Measurements from ENCODE around the gene SH3RF3.

Gene SH3RF3

GRCh38 chr2:109454765-109455394, 325.9 kb downstream of the SH3RF3 start:
- DNase-seq (ENCODE audit: low spot score) = no peak

GRCh38 chr2:109455731-109456691, 327.0 kb downstream of the SH3RF3 start:
- DNase-seq (ENCODE audit: low spot score) = no peak

GRCh38 chr2:109456776-109457175, 327.8 kb downstream of the SH3RF3 start:
- no peak for DNase-seq (ENCODE audit: low spot score)

- no peak for DNase-seq (ENCODE audit: low spot score)
Measured at GRCh38 chr2:109457366-109457765, 328.4 kb downstream of the SH3RF3 start.

GRCh38 chr2:109457794-109458193, 328.8 kb downstream of the SH3RF3 start:
- no peak for DNase-seq (ENCODE audit: low spot score)

GRCh38 chr2:109458512-109458911, 329.5 kb downstream of the SH3RF3 start:
- DNase-seq (ENCODE audit: low spot score) = no peak

GRCh38 chr2:109459485-109459884, 330.5 kb downstream of the SH3RF3 start:
- no peak for DNase-seq (ENCODE audit: low spot score)

- no peak for DNase-seq (ENCODE audit: low spot score)
Measured at GRCh38 chr2:109460553-109461324, 331.7 kb downstream of the SH3RF3 start.

GRCh38 chr2:109463236-109463635, 334.2 kb downstream of the SH3RF3 start:
- no peak for DNase-seq (ENCODE audit: low spot score)

GRCh38 chr2:109463891-109464290, 334.9 kb downstream of the SH3RF3 start:
- no peak for DNase-seq (ENCODE audit: low spot score)

- DNase-seq (ENCODE audit: low spot score) = peak; percentile 54
Measured at GRCh38 chr2:109466674-109467575, 337.9 kb downstream of the SH3RF3 start.

GRCh38 chr2:109467701-109468100, 338.7 kb downstream of the SH3RF3 start:
- DNase-seq (ENCODE audit: low spot score) = no peak

GRCh38 chr2:109468893-109469292, 339.9 kb downstream of the SH3RF3 start:
- DNase-seq (ENCODE audit: low spot score) = no peak

- no peak for DNase-seq (ENCODE audit: low spot score)
Measured at GRCh38 chr2:109471658-109472057, 342.7 kb downstream of the SH3RF3 start.

- no peak for DNase-seq (ENCODE audit: low spot score)
Measured at GRCh38 chr2:109472331-109472959, 343.4 kb downstream of the SH3RF3 start.

GRCh38 chr2:109472974-109473373, 344.0 kb downstream of the SH3RF3 start:
- DNase-seq (ENCODE audit: low spot score) = no peak

GRCh38 chr2:109473616-109474318, 344.8 kb downstream of the SH3RF3 start:
- no peak for DNase-seq (ENCODE audit: low spot score)

- DNase-seq (ENCODE audit: low spot score) = no peak
Measured at GRCh38 chr2:109474319-109474825, 345.4 kb downstream of the SH3RF3 start.

- peak; percentile 71 for DNase-seq (ENCODE audit: low spot score)
Measured at GRCh38 chr2:109475531-109476210, 346.7 kb downstream of the SH3RF3 start.

Measured in AG08395 (cell line).